ENCODE results near the gene HAX1.
"Not testable (repeated sequence)": the region's sequence is repeated elsewhere in the genome, so short reads cannot be mapped to it uniquely, and the experiment has no call there.

The HAX1 gene

DNA sequence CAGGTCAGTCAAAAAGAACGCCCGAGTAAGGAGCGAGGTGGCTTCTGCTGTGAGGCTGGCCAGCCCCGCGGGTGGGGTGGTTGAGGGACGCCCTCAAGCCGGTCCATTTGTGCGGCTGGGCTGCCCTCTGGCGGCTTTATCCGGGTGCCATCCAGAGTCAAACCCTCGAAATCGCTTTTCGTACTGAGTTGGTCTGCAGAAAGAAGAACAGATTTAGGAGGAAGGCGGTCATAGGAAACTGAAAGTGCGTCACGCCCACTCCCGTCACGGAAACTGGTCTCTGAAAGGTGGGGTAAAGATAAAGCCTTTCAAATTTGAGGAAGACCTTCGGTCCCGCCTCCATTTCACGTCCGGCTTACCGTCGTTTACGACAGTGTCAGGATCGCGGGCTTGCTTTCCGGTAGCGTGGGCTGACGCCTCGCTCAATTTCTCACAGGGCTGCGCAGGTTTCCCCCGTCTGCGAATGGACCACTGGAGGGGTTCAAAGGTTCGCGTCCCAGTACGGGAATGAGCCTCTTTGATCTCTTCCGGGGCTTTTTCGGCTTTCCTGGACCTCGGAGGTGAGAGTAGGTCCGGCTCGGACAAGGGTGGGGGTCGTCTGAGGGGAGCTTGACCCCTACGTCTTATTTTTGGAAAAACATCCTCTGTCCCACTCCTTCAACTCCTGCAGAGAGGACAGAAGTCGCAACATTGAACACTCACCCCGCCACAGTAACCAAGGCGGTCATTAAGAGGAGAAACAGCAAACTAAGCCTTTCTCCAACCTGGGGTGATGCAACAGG lies at the start of gene HAX1:
Gene HAX1, plus strand, starts transcription at position 413 of the 782 bp plus-strand sequence. Its CDS starts 95 bp downstream, at position 508.
- ATAC-seq = peak; percentile 89 to 92

DNA sequence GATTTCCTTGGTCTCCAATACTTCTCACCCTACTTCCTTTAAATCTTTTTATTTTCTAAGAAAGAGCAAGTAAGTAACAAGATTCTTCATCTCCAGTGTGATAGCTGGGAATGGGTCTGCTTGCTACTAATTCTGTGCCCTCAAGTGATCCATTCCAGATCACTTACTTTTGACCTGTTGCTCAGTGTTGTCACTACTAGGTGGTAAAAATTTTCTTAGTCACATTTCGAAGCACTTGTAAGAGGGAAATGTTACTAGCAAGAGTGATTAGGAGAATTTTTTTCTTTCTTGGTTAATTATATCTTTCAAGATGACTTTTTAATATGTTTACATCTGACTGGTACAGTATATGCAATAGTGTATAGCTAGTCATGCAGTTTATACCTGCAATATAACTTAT lies 49.5 kb upstream of the HAX1 start:
- no peak for ATAC-seq

- no peak for ATAC-seq
Observed at GRCh38 chr1:154223621-154224020, 48.8 kb upstream of the HAX1 start.

DNA sequence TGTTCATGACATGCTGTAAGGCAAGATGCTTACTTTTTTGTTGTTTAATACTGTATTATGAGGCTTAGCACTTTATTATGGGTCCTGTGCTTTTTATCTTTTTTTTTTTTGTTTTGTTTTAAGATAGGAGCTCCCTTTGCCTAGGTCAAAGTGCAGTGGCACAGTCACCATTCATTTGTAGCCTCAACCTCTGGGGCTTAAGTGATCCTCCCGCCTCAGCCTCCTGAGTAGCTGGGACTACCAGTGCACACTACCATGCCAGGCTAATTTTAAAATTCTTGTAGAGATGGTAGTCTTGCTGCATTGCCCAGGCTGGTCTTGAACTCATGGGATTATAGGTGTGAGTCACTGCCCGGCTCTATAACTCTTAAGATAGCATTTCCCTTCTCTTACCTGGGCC lies 47.1 kb upstream of the HAX1 start:
- no peak for ATAC-seq

DNA sequence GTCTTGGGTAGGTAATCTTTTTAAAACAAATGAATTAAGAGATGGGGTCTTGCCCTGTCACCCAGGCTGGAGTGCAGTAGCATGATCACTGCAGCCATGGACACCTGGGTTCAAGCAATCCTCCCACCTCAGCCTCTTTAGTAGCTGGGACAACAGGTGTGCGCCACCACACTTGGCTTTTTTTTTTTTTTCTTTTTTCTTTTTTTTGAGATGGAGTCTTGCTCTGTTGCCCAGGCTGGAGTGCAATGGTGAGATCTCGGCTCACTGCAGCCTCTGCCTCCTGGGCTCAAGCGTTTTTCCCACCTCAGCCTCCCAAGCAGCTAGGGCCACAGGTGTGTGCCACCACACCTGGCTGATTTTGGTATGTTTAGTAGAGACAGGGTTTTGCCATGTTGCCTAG lies 41.3 kb upstream of the HAX1 start:
- not testable (repeated sequence) for ATAC-seq

GRCh38 chr1:154233127-154233526 lies 39.3 kb upstream of the HAX1 start:
- not testable (repeated sequence) for ATAC-seq

DNA sequence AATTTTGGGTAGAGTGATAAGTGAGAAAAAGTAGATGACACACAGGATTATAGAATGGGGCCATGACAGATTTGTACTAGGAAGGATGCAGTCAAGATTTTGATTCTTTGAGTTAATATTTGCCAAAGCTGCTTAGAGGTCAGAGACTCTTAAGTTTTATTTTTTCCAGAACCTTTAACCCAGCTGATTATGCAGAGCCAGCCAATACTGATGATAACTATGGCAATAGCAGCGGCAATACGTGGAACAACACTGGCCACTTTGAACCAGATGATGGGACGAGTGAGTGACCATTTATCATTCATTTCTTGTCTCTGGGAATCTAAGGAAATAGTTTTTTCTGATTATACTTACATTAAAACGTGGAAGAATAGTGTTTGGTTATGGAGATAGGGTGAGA lies 35.6 kb upstream of the HAX1 start:
- no peak for ATAC-seq

- no peak for ATAC-seq
Observed at GRCh38 chr1:154237435-154237834, 35.0 kb upstream of the HAX1 start.

DNA sequence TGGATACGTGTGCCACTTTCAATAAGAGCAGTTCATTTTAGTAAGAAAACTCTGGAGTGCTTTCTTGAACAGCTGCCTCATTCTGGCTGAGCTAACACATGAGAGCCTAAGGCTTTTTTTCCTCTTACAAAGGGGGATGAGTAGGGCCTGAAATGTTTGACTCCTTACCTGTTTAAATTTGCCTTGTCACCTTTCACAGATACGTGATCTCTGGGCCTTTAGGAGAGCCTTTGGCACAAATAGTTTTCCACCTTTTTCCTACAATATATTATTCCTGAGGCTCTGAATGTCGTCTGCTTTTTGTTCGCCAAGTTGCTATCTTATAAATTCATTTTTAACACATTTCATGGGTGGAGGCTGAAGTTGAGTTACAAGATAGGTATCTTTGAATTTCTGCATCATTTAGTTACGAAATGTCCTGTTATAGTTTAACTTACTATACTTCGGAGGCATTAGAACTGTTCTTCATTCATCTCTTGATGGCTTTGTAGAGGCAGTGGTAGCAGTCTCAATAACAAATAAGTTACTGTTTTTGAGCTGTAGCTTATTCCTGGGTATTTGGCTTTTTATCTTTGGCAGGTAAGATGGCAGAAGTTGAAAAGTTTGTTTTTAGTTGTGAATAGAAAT lies 34.4 kb upstream of the HAX1 start:
- ATAC-seq = no peak

GRCh38 chr1:154239491-154239890 lies 32.9 kb upstream of the HAX1 start:
- ATAC-seq = no peak

DNA sequence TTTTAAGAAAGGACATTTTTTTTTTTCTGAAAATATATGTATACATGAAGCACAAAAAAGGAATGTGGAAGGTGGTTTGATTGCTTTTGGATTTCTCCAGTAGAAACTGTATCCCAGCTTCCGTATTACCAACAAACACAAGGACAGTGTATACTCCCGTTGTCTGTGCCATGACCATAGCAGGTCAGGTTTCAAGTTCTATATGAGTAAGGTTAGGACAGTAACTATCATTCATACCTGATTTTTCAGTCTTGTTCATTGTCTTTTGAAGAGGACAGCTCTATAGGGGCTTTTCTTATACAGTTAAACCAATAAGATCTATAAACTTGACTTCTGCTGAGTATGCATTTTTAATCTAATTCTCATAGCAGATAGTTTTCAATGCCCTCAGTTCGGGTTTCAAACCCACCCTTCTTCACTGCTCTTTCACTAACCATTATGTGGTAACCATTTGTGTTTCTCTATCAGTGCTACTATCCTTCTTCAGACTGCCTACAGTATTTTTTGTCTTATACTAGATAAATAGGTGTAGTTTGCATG lies 32.1 kb upstream of the HAX1 start:
- ATAC-seq = peak in 1 of 2 donors; percentile 25

- ATAC-seq = peak in 1 of 2 donors; percentile 30
Observed at GRCh38 chr1:154241703-154242351, 30.6 kb upstream of the HAX1 start.

DNA sequence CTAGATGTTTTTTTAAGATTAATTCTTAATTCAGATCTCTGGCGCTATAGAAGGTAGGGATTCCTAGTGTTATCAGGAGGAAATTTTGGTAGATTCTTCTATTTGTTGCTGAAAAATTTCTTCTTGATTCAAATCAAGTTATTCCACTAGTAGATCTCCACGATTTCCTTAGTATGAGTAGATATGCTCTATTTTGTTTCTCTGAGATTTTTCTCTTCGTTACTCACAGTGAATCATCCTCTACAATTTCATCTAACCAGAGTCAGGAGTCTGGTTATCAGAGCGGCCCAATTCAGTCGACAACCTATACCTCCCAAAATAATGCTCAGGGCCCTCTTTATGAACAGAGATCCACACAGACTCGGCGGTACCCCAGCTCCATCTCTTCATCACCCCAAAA lies 18.8 kb upstream of the HAX1 start:
- ATAC-seq = no peak

- ATAC-seq = no peak
Observed at GRCh38 chr1:154256686-154257085, 15.7 kb upstream of the HAX1 start.

DNA sequence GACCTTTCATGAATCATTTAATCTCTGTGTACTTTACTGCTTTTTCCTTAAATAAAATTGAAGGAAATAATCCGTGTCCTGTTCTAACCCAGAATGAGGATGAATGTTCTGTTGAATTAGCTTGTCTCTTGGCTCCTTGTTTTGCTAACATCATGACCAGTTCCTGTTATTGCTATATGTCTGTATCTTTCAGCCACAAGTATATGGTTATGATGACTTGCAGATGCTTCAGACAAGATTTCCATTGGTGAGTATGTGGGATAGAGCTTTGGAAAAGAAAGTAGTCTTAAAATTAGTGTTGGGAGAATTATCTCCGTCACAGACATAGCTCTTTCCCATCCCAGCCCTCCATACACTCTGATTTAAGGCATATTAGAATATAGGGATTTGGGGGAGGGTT lies 13.6 kb upstream of the HAX1 start:
- ATAC-seq = no peak

- ATAC-seq = no peak
Observed at GRCh38 chr1:154260127-154260526, 12.3 kb upstream of the HAX1 start.

- ATAC-seq = no peak
Observed at GRCh38 chr1:154263465-154264332, 8.7 kb upstream of the HAX1 start.

DNA sequence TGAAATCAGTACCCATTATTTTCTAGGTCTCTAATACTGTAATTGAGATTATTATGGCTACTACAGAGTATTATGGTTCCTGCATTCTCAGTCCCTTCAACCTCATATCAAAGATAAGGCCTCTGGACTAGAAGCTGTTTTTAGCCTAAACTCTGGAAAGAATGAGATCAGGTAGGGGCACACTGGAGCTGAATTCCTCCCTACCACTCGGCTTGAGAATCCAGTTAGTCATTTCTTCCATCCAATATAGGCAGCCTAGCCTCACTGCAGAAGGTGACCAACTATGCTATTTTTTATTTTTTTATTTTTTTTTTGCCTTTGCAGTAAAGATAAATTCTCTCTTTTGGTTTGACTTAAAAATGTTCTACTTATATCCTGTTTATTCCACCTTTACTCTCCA lies 8.0 kb upstream of the HAX1 start:
- ATAC-seq = peak in 1 of 2 donors; percentile 48

- ATAC-seq = peak; percentile 47 to 63
Observed at GRCh38 chr1:154265586-154265985, 6.8 kb upstream of the HAX1 start.

- no peak for ATAC-seq
Observed at GRCh38 chr1:154270833-154271232, 1.6 kb upstream of the HAX1 start.

DNA sequence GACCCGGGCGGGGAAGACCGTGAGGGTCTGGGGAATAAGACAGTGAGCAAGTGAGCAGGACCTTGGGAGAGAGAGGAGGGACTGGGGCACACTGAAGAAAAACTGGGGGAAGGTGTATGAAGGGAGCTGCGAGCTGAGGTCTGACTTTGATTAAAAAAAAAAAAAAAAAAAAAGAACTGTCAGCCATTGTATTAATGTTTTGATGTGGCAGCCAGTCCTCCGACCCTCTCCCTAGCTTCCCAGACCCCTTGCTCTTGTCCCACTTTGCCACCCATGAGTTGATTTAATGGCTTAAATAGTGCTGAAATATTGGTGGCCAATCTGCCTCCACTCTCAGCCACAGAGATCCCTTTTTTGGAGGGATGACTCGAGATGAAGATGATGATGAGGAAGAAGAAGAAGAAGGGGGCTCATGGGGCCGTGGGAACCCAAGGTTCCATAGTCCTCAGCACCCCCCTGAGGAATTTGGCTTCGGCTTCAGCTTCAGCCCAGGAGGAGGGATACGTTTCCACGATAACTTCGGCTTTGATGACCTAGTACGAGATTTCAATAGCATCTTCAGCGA lies 652 bp downstream of the HAX1 start:
- no peak for ATAC-seq

DNA sequence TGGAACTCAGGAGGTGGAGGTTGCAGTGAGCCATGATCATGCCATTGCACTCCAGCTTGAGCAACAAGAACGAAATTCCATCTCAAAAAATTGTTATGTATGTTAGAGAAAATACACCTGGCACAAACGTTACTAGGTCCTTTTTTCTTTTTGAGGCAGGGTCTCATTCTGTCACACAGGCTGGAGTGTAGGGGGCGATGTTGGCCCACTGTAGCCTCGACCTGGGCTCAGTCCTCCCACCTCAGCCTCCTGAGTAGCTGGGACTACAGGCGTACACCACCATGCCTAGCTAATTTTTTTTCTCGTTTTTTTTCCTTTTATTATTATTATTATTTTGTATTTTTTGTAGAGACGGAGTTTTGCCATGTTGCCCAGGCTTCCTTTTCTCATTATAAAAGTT lies 4.4 kb downstream of the HAX1 start:
- ATAC-seq = no peak

Measured in activated CD4-positive, CD25-positive, alpha-beta regulatory T cell treated with anti-CD3 and anti-CD28 coated beads, Interleukin-2, amount 50 U/mL, for 24 hours (primary cell).